ENCODE data around the gene UBE3D.

DNA sequence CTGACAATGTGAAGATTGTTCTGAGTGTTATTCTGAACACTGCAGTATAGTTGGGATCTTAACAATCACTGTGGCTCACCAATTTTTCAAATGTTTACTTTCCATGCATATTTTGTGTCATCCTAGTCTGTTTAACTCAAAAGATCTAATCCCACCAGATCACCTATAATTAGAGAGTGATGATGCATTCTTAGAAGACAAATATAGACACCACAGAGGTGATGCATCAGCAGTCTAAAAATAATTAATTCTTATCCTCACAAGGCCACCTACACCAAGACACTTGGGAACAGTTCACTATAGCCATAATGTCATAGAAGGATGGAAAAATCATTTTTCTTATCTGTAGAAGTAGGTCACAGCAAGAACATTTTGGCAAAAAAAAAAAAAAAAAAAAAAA is 154.8 kb downstream of the UBE3D start:
- TF ChIP-seq, protein P1, sequence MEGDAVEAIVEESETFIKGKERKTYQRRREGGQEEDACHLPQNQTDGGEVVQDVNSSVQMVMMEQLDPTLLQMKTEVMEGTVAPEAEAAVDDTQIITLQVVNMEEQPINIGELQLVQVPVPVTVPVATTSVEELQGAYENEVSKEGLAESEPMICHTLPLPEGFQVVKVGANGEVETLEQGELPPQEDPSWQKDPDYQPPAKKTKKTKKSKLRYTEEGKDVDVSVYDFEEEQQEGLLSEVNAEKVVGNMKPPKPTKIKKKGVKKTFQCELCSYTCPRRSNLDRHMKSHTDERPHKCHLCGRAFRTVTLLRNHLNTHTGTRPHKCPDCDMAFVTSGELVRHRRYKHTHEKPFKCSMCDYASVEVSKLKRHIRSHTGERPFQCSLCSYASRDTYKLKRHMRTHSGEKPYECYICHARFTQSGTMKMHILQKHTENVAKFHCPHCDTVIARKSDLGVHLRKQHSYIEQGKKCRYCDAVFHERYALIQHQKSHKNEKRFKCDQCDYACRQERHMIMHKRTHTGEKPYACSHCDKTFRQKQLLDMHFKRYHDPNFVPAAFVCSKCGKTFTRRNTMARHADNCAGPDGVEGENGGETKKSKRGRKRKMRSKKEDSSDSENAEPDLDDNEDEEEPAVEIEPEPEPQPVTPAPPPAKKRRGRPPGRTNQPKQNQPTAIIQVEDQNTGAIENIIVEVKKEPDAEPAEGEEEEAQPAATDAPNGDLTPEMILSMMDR (IDR thresholded peaks at IDR 0.05), result no peak
- no peak for TF ChIP-seq POLR2A (IDR thresholded peaks at IDR 0.05)
